GM04504 (cell line): ENCODE measurements around the gene SVIL.
"Not testable (repeated sequence)": the region's sequence is repeated elsewhere in the genome, so short reads cannot be mapped to it uniquely, and the experiment has no call there.

Experiments used
- DNase-seq: peaks from one replicate; pipeline ENCODE4 v3.0.0-alpha.2; 2012; ENCODE audit warnings: low read depth

The SVIL gene

GRCh38 chr10:29455095-29455494 is 179.7 kb downstream of the SVIL start:
- no peak for DNase-seq

GRCh38 chr10:29454250-29454649 is 180.5 kb downstream of the SVIL start:
- no peak for DNase-seq

GRCh38 chr10:29452546-29452945 is 182.2 kb downstream of the SVIL start:
- no peak for DNase-seq

DNA sequence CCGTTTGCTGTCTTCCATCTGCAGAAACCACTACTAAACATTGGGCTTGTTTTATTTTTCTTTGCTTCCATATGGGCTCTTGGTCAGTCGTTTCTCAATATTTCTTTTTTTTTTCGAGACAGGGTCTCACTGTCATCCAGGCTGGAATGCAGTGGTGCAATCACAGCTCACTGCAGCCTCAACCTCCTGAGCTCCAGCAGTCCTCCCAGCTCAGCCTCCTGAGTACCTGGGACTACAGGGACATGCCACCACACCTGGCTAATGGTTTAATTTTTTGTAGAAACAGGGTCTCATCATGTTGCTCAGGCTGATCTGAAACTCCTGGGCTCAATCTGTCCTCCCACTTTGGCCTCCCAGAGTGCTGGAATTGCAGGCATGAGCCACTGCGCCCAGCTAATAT is 182.8 kb downstream of the SVIL start:
- DNase-seq, result no peak

DNA sequence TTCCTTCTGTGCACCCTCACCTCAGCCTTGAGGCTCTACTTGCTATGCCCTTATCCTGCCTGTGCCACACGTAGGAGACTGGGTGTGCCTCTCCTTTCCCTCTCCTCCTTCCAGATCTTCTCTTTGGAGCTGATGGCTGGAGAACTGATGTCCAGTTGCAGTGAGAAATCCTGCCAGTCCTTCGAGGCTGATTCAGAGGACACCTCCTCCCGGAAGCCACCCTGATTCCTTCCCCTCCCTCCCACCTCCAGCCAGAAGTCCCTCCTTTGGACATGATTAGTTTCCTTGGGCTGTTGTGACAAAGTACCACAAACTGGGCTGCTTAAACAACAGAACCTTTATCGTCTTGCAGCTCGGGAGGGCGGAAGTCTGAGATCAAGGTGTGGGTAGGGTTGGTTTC is 184.4 kb downstream of the SVIL start:
- DNase-seq, result no peak

DNA sequence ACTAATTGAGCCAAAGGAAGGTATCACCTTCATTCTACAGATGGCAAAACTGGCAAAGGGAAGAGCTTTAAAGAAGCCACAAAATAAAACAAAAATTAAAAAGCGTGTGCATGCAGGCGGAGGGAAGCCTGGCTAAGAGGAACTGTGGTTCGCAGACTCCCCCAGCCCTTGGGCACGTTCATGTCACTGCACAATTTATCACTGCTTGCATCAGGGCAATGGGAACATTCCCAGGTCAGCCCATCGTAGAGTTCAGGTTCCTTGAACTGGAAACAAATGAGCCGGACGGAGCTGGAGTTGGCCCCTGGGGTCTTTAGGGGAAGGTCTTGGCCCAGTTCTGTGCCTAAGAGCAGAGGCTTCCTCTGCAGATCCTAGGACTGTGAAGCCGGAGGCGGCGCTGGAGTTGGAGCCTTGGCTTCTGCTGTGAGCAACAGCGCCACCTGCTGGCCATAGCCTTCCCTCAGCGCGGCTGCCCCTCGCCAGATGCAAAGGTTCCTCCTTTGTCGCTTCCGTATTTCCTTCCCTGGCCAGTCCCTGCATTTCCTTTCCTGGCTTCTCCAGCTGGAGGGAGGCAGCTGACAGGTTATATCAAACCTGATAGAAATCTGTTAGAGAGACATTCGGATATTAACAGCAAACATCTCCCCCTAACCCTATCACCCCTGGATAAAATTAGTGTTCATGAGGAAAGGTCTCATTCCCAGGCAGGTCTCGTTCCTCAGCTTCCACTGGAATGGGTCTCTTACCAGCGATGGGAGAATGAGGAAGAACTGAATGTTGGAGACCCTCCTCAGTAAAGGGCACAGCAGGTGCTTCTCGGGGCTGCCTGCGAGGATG is 185.8 kb downstream of the SVIL start:
- not testable (repeated sequence) for DNase-seq

DNA sequence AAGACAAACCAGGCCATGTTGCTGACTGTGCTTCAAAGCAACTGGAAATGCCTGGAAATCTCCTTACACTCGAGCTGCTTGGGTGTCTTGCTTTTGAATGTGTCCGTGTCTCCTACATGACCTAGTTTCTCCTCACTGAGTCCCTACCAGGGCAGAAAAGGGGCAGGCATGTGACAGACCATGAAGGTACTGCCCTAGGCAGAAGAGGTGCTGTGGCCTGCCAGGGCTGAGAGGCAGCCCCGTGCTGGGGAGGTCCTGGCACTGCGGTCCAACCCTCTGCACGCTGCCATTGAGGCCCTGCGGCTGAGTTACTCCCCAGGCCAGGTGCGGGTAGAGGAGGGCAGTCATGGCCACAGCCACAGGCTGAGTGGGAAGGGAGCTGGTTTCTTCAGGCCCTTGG is 186.6 kb downstream of the SVIL start:
- no peak for DNase-seq

- no peak for DNase-seq
Observed at GRCh38 chr10:29446327-29446726, 188.4 kb downstream of the SVIL start.

DNA sequence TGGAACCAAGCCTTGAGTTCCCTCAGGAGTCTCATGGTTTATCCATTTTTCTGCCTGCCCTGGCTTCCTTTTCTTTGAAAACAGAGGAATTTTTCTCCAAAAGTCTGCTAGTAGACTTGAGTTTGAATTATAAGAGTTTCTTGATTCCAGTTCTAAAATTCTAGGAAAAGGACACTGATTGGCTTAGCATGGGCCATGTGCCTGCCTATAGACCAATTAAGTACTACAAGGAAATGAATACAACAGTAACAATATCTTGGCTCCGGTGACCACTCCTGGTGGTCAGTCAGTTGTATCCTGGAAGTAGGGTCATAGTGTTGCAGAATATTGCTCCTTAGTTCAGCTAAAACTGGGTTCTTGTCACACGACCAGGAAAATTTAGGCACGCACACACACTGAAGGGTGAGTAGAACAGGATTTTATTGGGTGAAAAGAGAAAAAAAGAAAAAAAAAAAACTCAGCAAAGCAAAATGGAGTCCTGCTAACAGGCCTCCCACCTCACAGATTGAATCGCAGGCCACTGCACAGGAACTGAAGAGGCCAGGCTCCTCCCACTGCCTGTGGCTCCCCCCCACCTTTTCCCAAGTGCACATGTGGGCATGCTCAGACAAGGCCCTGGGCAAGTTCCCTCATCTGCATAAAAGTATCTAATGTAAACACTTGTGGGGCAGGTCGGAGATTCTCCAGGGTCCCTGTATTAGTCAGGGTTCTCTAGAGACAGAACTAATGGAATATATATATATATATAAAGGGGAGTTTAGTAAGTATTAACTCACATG is 190.8 kb downstream of the SVIL start:
- DNase-seq, result no peak

DNA sequence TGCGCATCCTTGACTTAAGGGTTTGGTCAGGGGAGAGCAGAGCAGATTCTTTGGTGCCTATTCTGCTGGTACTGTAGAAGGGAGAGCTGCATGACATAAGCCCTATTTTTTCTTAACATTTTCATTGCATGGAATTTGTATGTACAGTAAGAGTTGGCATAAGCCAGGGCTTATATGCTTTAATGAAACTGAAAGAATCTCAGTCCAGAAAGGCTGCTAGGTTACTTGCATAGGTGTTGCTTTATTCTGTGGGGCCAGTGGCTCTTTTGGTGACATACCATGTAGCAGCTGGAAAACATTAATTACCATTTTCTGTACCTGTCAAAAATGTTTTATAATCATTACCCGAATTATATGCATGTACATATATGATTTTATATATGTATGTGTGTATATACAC is 193.8 kb downstream of the SVIL start:
- no peak for DNase-seq

GRCh38 chr10:29439005-29439404 is 195.8 kb downstream of the SVIL start:
- not testable (repeated sequence) for DNase-seq

GRCh38 chr10:29438271-29438670 is 196.5 kb downstream of the SVIL start:
- no peak for DNase-seq

- DNase-seq, result no peak
Observed at GRCh38 chr10:29437871-29438270, 196.9 kb downstream of the SVIL start.

DNA sequence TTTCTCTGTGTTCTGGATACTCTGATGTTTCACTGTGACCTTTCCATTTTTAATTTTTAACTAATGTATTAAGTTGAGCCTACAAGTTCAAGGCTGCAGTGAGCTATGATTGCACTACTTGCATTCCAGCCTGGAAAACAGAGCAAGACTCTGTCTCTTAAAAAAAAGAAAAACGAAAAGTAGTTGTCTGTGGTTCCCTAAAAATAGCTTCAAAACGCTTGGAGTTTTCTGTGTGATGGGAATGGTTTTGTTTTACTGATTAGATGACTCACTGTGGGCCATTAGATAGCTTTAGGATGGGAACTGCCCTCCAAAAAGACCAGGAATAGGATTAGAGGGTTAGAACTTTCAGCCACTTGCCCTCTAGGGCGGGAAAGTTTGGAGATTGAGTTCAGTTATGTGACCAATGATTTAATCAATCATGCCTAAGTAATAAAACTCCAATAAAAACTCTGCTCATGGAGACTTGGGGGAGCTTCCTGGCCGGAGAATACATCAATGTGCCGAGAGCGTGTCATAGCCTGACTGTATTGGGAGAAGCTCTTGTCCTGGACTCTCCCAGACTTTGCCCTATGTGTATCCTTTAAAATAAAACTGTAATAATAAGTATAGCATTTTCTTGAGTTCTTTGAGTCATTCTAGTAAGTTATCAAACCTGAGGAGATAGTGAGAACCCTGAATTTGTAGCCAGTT is 198.8 kb downstream of the SVIL start:
- DNase-seq, result no peak

DNA sequence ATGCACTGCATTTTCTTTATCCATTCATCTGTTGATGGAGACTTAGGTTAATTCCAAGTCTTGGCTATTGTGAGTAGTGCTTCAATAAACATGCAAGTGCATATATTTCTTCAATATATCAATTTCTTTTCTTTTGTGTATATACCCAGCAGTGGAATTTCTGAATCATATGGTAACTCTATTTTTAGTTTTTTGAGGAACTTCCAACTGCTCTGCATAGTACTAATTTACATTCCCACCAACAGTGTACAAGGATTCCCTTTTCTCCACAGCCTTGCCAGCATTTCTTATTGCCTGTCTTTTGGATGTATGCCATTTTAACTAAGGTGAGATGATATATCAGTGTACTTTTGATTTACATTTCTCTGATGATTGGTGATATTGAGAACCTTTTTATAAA is 200.7 kb downstream of the SVIL start:
- DNase-seq, result no peak

- DNase-seq, result no peak
Observed at GRCh38 chr10:29431711-29432110, 203.1 kb downstream of the SVIL start.

DNA sequence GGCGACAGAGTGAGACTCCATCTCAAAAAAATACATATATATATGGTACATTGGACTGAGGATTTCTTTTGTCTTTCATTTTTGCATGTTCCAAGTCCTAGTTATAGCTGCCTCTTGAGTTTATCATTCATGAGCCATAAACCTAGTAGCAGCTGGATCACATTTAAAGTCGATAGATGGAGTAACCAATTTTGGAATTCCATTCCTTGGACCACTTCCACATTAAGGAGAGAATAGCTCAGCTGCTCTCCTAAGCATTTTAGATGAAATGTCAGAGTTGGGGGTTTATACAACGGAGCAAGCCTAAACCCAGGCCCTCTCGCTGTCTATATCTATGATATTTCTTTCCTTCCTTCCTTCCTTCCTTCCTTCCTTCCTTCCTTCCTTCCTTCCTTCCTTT is 204.7 kb downstream of the SVIL start:
- no peak for DNase-seq

DNA sequence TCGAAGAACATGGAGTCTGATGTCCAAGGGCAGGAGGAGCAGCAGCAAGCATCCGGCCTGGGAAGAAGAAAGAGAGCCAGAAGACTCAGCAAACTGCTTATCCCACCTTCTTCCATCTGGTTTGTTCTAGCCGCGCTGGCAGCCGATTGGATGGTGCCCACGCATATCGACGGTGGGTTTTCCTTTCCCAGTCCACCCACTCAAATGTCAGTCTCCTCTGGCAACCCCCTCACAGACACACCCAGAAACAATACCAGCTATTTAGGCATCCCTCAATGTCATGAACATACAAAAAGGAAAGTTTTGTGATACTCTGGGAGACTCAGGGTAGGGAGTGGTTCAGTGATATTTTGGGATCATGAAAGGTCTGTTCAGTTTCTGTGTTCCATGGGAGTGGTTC is 206.3 kb downstream of the SVIL start:
- no peak for DNase-seq

DNA sequence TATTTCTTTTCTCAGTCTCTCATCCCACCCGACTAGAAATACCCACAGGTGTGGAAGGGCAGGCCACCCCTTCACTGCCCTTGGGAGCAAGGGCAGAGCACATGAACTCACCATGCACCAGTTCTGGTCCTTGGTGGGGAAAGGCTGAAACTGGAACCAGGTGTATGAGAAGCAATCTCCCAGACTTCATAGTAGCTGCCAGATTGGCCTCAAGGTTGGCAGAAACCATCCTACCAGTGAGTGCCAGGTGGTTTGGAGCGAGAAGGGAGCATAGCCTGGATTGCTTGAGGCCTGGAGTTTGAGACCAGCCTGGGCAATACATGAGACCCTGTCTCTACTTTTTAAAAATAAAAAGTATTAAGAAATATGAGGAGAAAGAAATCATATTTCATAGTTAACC is 207.1 kb downstream of the SVIL start:
- no peak for DNase-seq

DNA sequence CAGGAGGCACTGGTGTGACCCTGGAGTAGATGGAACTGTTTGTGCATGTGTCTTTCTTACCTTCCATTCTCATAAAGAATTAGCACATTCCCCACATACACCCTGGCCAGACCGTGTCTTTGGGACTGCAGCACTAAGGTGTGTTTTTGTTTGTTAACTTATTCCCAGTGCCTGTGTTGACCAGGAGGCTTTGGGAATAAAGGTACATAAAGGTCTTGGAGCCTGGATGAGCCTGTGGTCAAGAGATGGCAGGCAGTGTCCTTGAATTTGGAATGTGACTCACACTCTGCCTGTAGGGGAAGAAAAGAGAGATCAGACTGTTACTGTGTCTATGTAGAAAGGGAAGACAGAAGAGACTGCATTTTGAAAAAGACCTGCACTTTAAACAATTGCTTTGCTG is 208.4 kb downstream of the SVIL start:
- DNase-seq, result no peak

DNA sequence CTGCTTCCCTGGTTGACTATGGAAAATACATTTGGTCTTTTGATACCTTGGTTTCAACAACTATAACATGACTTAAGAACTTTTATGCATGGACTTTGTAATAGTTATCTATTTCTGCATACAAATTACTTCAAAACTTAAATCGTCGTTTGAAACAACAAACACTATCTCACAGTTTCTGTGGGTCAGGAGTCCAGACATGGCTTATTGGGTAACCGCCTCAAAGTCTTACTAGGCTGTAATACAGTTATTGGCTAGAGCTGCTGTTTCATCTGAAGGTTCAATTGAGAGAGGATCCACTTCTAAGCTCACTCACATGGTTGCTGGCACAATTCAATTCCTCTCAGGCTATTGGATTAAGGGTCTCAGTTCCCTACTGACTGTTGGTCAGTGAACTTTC is 210.8 kb downstream of the SVIL start:
- DNase-seq, result no peak

DNA sequence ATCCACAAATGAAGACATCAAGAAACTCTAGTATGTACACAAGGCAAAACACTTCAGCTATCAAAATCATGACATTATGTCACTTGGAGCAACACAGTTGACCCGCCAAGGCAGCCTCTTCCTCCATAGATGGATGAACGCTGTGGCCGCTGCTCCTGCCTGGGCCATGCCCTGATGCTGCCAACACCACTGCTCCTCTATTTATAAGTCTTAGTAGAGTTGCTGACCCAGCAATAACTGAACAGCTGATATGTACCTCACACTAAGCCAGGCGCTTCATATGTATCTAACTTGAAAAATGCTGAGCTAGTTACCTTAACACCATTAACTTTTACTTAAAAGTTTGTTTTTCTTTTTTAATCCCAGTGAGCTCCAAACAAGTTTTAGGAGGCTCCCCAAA is 214.0 kb downstream of the SVIL start:
- no peak for DNase-seq

DNA sequence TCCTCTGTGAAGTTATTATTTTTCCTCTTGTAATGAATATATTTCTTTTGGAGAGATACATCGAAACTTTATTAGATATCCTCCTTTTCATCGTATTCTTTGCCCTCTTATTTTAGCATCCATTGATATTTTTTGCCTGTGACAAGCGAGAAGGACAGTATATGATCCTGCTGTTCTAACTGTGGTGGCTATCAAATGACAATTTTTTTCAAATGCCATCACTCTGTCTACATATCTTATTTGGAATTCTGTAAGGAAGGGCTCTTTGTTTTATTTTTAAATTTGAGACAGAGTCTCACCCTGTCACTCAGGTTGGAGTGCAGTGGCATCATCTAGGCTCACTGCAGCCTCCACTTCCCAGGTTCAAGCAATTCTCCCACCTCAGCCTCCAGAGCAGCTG is 217.4 kb downstream of the SVIL start:
- no peak for DNase-seq
